ENCODE measurements around the gene PPFIA3. TPM values are rescaled to one million over a fixed set of nuclear protein-coding genes. Genes with fewer than 3 reads are reported as not detected.

PPFIA3 gene
- polyA plus RNA-seq, 1 of the 3 experiments (the other 2 are of a cell fraction), result 5.7 TPM

GRCh38 chr19:49189259-49189658, 69.9 kb downstream of the PPFIA3 start (continued):
- no peak for TF ChIP-seq IRF3 (IDR thresholded peaks at IDR 0.05; ENCODE audit: low read depth, low read length)
- TF ChIP-seq YY1 (IDR thresholded peaks at IDR 0.05; ENCODE audit: low read depth), result no peak
- TF ChIP-seq GABPA (IDR thresholded peaks at IDR 0.05; ENCODE audit: low read depth), result no peak
- no peak for TF ChIP-seq EZH2phosphoT487 (IDR thresholded peaks at IDR 0.05; ENCODE audit: borderline replicate concordance, low read depth)

GRCh38 chr19:49190781-49191180, 71.4 kb downstream of the PPFIA3 start:
- peaks cover 20 to 51% of the 10 kb centered on the region in 2 experiments for H3K36me3 ChIP-seq (replicated peaks in 1 of 2; ENCODE audit: control insufficient read depth in 1 of 2, insufficient read depth in 2 of 2, low read length in 1 of 2)
- H3K79me2 ChIP-seq (ENCODE audit: insufficient read depth), result no peaks in the 10 kb centered on the region
- no peak overlapping the region for H2AFZ ChIP-seq (ENCODE audit: low read depth)
- peaks cover 3% of the 10 kb centered on the region for H3F3A ChIP-seq (replicated peaks; ENCODE audit: insufficient read depth)
- ChIA-PET CTCF (interaction anchor here (1.7 to 1.9 kb wide), 3 partner anchors 8 to 93 kb away, joined by 4 to 13 read pairs (median 6); no protein-coding TSS in a partner anchor), POLR2A (no interaction called here)
- no peak overlapping the region for H3K4me2 ChIP-seq
- no peak for TF ChIP-seq MEF2A (IDR thresholded peaks at IDR 0.05; ENCODE audit: borderline replicate concordance, low read depth)
- TF ChIP-seq RFX5 (IDR thresholded peaks at IDR 0.05; ENCODE audit: low read length), result no peak
- TF ChIP-seq NRF1 (IDR thresholded peaks at IDR 0.05; ENCODE audit: low read depth, low read length), result no peak
- TF ChIP-seq POLR2AphosphoS5 (IDR thresholded peaks at IDR 0.05; ENCODE audit: low read depth, low read length), result no peak
- TF ChIP-seq SMC3 (IDR thresholded peaks at IDR 0.05; ENCODE audit: low read depth, low read length), result no peak
- no peak for TF ChIP-seq YY1 (IDR thresholded peaks at IDR 0.05; ENCODE audit: low read depth)
- TF ChIP-seq GATA2 (CRISPR knock-in tag; IDR thresholded peaks at IDR 0.05), result no peak
- TF ChIP-seq, protein P1, sequence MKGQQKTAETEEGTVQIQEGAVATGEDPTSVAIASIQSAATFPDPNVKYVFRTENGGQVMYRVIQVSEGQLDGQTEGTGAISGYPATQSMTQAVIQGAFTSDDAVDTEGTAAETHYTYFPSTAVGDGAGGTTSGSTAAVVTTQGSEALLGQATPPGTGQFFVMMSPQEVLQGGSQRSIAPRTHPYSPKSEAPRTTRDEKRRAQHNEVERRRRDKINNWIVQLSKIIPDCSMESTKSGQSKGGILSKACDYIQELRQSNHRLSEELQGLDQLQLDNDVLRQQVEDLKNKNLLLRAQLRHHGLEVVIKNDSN (IDR thresholded peaks at IDR 0.05; ENCODE audit: borderline replicate concordance, low read depth), result no peak
- TF ChIP-seq EZH2phosphoT487 (IDR thresholded peaks at IDR 0.05; ENCODE audit: borderline replicate concordance, low read depth), result no peak
- TF ChIP-seq, protein P2, sequence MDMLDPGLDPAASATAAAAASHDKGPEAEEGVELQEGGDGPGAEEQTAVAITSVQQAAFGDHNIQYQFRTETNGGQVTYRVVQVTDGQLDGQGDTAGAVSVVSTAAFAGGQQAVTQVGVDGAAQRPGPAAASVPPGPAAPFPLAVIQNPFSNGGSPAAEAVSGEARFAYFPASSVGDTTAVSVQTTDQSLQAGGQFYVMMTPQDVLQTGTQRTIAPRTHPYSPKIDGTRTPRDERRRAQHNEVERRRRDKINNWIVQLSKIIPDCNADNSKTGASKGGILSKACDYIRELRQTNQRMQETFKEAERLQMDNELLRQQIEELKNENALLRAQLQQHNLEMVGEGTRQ (IDR thresholded peaks at IDR 0.05; ENCODE audit: borderline replicate concordance, low read depth, low read length), result no peak
- no peak for TF ChIP-seq FOXJ3 (CRISPR knock-in tag; IDR thresholded peaks at IDR 0.05)
- no peak for TF ChIP-seq EP300 (IDR thresholded peaks at IDR 0.05; ENCODE audit: borderline replicate concordance in 1 of 2, low read depth in 1 of 2, low read length in 1 of 2)
- TF ChIP-seq, protein P3, sequence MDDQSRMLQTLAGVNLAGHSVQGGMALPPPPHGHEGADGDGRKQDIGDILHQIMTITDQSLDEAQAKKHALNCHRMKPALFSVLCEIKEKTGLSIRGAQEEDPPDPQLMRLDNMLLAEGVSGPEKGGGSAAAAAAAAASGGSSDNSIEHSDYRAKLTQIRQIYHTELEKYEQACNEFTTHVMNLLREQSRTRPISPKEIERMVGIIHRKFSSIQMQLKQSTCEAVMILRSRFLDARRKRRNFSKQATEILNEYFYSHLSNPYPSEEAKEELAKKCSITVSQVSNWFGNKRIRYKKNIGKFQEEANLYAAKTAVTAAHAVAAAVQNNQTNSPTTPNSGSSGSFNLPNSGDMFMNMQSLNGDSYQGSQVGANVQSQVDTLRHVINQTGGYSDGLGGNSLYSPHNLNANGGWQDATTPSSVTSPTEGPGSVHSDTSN (IDR thresholded peaks at IDR 0.05), result no peak
- no peak for TF ChIP-seq SIN3A (IDR thresholded peaks at IDR 0.05; ENCODE audit: borderline replicate concordance, low read depth, low read length)
- no peak for TF ChIP-seq MAX (IDR thresholded peaks at IDR 0.05; ENCODE audit: low read depth)
- TF ChIP-seq, protein P4, sequence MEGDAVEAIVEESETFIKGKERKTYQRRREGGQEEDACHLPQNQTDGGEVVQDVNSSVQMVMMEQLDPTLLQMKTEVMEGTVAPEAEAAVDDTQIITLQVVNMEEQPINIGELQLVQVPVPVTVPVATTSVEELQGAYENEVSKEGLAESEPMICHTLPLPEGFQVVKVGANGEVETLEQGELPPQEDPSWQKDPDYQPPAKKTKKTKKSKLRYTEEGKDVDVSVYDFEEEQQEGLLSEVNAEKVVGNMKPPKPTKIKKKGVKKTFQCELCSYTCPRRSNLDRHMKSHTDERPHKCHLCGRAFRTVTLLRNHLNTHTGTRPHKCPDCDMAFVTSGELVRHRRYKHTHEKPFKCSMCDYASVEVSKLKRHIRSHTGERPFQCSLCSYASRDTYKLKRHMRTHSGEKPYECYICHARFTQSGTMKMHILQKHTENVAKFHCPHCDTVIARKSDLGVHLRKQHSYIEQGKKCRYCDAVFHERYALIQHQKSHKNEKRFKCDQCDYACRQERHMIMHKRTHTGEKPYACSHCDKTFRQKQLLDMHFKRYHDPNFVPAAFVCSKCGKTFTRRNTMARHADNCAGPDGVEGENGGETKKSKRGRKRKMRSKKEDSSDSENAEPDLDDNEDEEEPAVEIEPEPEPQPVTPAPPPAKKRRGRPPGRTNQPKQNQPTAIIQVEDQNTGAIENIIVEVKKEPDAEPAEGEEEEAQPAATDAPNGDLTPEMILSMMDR (IDR thresholded peaks at IDR 0.05), result no peak
- TF ChIP-seq MXI1 (IDR thresholded peaks at IDR 0.05; ENCODE audit: low read depth, low read length), result no peak
- TF ChIP-seq REST (IDR thresholded peaks at IDR 0.05; ENCODE audit: low read depth, low read length), result no peak
- no peak for TF ChIP-seq RXRA (IDR thresholded peaks at IDR 0.05; ENCODE audit: borderline replicate concordance, low read depth)
- no peak for TF ChIP-seq ELF1 (IDR thresholded peaks at IDR 0.05)
- no peaks in the 10 kb centered on the region for H3K9me2 ChIP-seq
- H3K27ac ChIP-seq (ENCODE audit: low read depth in 2 of 2, low read length in 1 of 2), result no peak overlapping the region
- H3K4me3 ChIP-seq (ENCODE audit: low read depth in 2 of 2, low read length in 1 of 2), result no peak overlapping the region
- no peaks in the 10 kb centered on the region for H3K9me3 ChIP-seq
- no peaks in the 10 kb centered on the region for H3K4me1 ChIP-seq (ENCODE audit: control insufficient read depth in 1 of 2, insufficient read depth in 2 of 2, low read depth in 1 of 2, low read length in 1 of 2)
- 83% methylated on average over 3 of the region's 3 CpGs for WGBS (ENCODE audit: low lambda C conversion rate)
- no peaks in the 10 kb centered on the region for H4K20me1 ChIP-seq (ENCODE audit: insufficient read depth)
- no peak overlapping the region for H3K9ac ChIP-seq
- no peaks in the 10 kb centered on the region for H3K27me3 ChIP-seq (ENCODE audit: insufficient read depth)
- no peak for DNase-seq
